ENCODE data around the gene COX4I2.
A peak's percentile ranks its signal among the peaks of the same experiment; 100 is the strongest.

COX4I2 gene

DNA sequence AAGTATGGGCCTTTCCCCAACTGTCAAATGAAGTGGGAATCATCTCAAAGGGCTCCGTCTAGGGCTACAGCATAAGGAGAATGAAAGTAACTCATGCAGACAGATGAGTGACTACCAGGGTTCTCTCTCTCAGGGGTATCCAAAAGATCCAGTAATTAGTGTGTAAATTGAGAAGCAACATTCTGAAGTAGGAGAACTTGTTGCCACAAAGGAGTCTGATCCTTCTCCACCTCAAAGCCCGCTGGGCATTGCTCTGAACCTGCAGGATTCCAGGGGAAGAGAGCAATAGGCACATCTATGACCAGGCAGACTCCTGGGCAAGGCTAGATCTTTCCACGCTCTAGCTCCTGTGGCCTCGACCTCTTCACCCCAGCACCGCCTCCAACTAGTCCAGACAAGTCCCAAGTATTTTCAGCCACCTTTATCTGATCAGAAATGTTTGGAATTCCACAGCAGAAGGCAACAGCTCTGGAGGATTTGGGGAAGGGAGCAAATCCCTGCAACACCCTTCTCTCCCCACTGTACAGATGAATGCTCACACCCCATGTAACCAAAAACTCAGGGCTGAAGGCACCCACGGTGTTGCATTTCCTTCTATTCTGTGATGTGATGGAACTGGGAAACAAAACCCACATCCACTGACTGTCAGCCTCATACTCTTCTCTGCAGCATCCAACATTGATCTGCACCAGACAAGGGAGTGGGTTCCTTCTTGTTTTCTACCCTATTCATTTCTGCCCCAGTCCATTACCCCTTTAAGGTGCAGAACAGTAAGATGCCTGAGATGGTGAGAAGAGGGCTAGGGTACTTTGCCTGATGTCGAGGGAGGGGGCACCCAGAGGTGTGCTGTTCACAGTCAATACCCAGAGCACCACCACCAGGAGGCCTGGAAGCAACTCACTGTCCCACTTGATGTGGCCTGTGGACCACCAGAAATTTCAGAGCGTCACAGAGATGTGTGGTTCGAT is 41.0 kb downstream of the COX4I2 start:
- peak; percentile 93 for DNase-seq

DNA sequence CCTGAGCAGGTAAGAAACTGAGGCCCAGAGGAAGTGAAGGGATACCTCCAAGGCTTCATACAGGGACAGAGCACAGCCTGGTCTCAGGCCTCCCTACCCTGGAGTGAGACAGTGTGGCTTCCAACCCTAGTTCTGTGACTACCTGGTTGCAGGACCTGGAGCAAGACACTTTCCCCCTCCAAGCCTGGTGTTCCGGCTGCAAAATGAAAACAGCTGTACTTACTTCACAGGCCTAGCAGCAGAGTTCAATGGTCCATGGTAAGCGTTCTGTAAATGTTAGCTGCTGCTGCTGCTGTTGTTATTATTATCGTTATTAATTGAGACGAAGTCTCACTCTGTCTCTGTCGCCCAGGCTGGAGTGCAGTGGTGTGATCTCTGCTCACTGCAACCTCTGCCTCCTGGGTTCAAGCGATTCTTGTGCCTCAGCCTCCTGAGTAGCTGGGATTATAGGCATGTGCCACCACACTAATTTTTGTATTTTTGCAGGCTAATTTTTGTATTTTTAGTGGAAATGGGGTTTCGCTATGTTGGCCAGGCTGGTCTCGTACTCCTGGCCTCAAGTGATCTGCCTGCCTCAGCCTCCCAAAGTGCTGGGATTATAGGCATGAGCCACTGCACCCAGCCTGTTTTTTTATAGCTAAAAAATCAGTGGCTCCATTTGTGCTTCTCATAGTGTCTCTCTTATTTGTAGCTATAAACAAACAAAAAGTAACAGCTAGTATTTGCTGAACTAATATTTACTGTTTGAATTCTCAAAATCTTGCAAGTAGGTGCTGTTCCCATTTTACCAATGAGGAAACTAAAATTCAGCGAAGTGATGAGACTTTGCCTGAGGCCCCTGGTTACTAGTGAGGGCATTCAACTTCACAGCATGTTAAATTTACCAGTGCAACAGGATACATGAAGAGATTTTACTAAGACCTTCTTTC is 41.9 kb downstream of the COX4I2 start:
- no peak for DNase-seq

DNA sequence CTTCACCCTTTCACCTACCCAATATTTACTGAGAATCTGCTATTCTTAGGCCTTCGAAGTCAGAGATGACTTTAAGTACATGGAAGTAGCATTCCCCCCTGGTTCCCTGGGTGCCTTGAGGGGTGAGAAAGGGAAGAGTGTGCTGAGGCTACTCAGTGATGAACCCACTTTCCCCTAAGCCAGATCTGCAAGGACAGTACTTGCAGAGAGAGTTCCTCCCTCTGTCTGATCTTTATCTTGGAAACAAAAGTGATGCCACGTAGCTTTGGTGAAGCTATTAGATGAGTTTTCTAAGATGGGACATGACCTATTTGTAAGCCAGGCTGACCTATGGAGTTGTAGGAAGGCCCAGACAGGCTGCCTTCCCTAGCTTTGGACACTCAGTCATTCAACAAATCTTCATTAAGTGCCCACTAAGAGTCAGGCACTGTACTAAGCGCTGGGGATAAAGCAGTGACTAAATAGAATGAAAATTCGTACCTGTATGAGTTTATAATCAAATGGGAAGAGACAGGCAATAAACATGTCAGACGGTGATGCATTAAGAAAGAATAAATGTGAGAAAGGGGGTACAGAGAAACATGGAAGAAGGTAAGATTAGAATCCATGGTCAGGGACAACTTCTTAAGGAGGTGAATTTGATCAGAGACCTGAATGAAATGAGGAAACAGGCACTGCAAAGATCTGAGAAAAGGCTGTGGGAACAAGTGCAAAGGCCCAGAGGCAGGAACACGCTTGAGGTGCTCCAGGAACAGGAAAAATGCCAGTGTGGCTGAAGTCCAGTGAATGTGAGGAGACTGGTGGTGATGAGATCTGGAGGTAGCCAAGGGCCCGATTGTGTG is 42.8 kb downstream of the COX4I2 start:
- no peak for DNase-seq

DNA sequence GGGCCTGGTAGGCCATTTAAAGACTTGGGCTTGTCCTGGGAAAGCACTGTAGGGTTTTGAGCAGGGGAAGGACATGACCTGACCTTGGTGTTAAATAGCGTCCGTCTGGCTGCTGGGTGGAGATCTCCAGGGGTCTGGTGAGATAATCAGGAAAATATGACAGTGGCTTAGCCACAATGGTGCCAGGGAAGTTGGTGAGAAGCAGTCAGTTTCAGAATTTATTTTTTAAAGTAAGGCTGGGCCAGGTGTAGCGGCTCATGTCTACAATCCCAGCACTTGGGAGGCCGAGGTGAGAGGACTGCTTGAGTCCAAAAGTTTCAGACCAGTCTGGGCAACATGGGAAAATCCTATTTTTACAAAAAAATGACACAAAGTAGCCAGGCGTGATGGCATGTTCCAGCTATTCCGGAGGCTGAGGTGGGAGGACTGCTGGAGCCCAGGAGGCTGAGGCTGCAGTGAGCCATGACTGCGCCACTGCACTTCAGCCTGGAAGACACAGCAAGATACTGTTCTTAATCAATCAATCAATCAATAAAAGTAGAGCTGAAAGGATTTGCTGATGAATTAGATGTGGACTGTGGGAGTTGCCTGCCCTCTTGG is 43.5 kb downstream of the COX4I2 start:
- DNase-seq: no peak

DNA sequence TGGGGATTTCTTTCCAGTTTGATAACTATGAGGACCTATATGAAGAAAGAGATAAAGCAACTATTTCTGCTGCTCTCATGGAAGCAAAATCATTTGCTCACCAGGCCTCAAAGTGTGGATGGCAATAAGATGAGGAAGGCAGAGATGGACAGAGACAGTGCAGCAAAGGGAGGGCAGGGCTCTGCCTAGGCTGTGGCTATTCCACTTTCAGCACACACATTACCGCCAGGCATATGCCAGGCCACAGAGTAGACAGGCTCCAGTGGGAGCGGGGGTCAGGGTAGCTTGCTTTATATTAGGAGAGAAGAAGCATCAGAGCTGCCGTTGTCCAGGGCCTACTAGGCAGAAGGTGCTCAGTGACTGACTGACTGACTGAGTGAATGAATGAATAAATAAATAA is 44.1 kb downstream of the COX4I2 start:
- DNase-seq: no peak

DNA sequence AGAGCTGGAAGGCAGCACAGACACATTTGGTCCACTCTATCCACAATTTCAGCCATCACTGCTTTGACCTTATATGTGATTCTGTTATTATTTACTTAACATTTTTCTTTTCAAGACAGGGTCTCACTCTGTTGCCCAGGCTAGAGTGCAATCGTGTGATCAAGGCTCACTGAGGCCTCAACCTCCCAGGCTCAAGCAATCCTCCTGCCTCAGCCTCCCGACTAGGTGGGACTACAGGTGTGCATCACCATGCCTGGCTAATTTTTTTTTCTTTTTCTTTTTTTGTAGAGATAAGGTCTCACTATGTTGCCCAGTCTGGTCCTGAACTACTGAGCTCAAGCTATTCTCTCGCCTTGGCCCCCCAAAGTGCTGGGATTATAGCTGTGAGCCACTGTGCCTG is 44.6 kb downstream of the COX4I2 start:
- no peak for DNase-seq

DNA sequence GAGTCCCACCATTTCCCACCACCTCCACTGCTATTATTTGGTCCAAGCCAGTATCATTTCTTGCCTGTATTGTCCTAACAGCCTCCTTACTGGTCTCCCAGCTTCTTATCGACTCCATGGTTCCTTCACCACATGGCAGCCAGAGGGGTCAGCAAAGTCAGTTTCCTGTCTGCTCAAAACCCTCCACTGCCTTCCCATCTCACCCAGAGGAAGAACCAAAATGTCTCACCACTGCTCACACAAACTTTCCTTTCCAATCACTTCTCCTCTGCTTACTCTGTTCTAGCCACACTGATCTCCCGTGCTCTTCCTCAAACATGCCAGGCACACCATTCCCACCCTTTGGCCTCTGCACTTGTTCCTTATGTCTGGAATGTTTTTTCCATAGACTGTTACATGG is 45.2 kb downstream of the COX4I2 start:
- DNase-seq: no peak

DNA sequence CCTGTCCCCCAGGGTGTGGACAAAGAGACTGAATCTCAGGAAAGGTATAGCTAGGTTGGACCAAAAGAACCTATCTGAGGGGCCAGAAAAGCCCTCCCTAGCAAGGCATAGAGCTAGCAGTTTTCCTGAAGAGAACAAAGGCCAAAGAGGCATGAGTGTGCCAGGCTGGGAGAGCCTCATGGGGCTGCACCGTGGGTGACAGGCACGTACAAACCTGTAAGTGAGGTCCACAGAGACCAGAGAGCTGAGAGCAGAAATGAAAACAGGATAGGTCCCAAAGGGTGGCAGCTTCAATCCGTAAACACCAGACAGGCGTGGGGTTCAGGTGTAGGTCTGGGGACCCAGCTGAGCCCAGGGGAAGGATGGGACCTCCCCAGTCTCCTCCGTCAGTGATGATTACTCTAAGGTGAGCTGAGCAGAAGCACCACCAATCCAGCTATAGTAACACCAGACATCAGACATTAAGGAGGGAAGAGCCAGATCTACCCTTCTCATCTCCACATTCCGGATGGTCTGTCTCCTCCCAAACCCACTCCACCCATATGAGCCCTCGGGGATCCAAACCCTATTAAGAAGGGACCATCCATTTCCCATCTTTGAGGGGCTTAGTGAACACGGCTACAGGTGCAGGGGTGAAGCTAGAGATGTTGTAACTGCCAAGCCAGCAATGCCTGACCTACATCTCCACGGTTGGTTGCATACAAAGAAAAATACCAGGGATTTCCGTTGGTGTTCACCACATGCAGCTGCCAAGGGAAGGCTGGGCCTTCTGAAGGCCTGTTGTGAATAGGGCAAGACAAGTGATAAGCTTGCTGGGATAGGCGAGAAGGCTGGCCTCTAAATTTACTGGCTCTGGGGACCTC is 46.7 kb downstream of the COX4I2 start:
- DNase-seq: no peak

DNA sequence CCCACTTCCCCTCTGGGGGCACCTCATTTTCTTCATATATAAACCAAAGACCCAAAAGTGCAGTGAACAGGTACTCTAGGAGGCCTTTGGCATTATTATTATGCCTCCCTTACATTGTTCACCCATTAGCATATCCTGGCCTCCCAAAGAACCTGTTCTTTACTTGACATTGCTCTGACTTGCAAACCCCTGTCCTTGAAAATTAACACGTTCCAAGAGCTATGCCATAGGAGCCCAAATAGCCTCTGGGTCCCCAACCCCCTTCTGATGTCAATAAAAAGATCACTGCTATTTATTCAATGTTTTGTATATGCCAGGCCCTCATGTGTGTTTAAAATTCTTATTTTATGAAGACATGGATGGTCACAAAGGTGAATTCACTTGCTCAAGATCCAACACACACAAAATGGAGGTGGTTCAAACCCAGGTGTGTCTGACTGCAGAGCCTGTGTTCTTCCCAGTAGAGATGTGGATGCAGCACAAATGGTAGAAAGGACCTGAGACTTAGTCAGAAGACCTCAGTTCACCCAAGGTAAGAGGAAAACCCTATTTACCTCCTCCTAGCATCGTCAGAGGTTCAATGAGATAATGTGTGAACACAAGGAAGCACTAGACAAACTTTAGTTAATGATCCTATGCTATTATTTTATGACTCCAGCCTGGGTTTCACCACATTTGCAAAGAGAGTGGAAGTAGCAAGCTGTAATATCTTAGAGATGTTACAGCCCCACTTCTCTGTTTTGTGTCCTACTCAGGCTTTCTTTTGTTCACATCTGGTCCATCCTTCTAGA is 48.3 kb downstream of the COX4I2 start:
- DNase-seq: no peak

DNA sequence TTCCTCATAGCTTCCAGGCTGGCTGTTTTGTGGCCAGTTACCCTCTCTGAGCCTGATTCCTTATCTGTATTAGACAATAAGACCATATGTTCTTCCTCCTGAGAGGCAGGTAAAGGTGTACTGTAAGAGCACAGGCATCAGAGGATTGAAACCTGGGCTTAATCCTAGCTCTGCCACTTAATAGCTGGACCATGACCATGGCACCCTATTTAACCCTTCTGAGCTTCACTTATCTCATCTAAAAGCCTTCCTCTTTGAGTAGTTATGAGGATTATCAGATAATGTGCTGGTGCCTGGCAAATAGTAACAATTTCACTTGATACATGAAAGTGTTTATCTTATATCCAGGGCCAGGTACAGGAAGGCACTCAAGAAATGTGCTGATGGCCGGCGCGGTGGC is 50.1 kb downstream of the COX4I2 start:
- DNase-seq: no peak

DNA sequence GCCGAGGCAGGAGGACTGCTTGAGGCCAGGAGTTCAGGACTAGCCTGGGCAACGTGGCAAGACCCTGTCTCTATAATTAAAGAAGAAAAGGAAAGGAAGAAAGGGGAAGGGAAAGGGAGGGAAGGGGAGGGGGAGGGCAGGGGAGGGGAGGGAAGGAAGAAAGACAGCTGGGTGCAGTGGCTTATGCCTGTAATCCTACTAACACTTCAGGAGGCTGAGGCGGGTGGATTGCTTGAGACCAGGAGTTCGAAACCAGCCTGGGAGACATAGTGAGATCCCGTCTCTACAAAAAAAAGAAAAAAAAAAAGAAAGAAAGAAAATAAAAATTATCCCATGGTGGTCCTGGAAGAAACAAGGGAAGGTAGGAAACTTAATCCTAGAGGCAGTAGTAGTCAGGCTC is 51.4 kb downstream of the COX4I2 start:
- DNase-seq: no peak

DNA sequence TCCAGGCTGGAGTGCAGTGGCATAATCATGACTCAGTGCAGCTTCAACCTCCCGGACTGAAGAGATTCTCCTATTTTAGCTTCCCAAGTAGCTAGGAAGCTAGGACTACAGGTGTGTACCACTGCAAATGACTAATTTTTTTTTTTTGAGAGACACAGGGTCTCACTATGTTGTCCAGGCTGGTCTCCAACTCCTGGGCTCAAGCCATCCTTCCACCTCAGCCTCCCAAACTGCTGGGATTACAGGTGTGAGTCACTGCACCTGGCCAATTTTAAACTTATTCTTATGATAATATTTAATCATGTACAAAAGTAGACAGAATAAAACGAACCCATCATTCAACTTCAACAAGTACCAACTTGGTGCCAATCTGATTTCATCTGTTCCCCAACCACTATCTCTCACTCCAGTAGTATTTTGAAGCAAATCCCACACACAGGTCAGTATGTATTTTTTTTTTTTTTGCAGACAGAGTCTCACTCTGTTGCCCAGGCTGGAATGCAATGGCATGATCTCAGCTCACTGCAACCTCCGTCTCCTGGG is 52.5 kb downstream of the COX4I2 start:
- no peak for DNase-seq

DNA sequence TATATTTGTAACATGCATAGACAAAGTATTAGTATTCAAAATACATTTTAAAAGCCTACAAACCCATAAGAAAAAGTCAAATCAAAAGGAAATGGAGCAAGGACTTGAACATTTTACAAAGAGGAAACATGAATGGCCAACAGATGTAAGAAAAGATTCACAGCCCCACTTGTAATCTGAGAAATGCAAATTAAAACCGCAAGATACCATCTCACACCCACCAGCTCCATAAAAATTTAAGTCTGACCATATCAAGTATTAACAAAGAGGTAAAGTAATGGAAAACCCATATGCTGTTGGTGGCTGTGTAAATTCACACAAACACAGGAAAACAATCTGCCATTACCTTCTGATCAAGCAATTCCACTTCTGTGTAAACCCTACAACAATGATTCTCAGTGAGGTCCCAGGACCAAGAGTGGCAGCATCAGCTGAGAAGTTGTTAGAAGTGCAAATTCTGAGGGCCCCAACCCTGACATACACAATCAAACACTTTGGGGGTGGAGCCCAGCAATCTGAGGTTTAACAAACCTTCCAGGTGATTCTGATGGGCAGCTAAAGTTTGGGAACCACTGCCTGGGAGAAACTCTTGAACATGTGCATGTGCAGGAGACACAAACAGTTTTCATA is 54.0 kb downstream of the COX4I2 start:
- no peak for DNase-seq

DNA sequence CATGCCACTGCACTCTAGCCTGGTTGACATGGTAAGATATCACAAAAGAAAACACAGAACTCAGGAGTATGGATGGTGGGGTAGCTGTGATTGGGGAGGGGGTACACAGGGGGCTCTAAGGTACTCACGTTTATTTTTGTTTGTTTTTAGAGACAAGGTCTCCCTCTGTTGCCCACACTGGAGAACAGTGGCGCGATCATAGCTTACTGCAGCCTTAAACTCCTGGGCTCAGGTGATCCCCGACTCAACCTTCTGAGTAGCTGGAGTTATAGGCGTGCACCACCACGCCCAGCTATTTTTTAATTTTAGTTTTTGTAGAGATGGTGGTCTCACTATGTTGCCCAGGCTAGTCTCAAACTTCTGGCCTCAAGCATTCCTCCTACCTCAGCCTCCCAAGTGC is 55.7 kb downstream of the COX4I2 start:
- no peak for DNase-seq

DNA sequence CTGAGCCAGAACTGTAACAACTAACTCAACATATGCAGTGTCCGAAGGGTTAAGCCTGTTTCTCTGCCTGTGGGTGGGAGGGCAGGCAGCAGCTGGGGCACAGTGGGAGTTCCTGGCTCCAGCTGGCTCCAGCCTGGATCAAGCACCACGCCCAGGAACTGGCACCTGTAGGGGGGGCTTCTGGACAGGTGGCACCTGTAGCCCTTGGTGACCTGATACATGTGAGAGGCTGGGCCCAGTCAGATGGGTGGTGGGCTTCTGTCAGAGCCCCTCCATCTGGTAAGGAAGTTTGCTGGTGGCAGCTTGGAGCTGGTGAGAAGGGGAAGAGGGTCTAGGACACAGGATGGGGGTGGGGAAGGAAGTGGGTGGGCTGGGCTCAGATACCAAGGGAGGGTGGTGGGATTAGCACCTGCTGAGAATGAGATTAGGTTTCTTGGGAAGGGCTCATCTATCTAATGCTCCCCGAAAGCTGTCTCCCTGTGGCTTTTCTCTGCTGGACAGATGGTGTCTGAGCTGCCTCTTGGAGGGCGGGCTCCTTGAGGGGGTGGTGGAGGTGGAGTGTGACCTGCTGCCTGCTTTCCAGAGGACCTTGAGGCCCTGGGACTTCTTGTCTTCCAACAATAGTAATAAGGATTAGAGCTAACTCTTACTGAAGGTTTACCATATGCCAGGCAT is 56.4 kb downstream of the COX4I2 start:
- no peak for DNase-seq

Data from islet precursor cell (in vitro differentiated cells).